Measurements from ENCODE around the gene LVRN. TPM values are rescaled to one million over a fixed set of nuclear protein-coding genes. Genes with fewer than 3 reads are reported as not detected.

Gene LVRN
- total and polyA plus RNA-seq, 2 donors from 2014 or later = not detected

DNA sequence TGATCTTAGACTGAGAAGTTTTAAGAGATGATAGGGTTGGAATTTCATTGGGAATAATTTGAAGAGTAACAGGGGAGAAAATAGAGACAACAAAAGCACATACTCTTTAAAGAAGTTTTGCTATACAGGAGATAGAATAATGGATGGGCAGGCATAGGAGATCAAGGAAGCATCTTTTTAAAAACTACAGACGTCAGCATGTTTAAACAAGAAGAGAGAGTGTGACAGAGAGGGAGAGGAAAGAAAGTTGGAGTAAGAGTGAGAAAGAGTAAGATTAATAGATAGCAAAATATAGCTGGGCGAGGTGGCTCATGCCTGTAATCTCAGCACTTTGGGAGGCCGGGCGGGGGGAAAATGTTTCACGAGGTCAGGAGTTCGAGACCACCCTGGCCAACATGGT is 5.3 kb upstream of the LVRN start:
- no peak for FAIRE-seq
- intact Hi-C loops (cut with DNase I) = no loop called here
- H3K27me3 ChIP-seq (ENCODE audit: control insufficient read depth, insufficient read depth, low read length) = peaks cover 17% of the 10 kb centered on the region

DNA sequence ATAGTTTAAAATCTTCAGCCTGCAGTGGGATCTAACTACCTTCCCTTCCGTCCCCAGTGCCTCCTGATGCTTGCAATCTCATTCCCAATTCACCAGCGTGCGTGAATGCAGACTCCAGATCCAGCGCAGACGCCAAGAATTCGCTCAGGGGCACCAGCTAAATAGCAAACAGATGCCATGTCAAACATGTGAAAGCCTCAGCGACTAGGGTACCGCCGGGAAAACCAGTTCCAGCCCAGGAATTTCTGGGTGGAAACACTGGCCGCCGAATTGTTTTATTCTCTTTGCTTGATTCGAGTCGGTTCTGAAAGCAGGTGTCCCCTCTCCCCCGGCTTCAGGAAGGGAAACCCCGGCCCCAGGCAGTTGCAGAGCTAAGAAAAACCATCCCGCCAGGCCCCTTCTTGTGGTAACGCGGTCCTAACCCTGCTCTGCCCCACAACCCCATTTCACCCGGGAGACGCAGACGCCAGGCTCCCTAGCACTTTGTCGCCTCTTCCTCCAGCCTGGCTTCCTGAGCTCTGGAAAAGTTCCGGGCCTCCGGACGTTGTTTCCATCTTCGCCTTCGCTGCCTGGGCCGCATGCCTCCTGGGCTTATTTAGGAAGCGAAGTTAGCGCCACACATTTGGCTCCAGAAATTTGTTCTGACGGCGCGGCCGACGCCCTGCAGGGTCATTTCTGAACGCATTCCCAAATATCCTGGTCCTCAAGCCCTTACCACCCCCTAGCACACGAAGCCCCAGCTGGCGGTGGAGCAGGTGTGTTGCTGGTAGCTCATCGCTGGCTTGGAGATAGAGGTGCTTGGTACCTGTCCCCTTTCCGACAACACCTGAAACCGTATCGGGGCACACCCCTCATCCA is 665 bp upstream of the LVRN start:
- H3K27ac ChIP-seq (ENCODE audit: low read depth in 2 of 2, low read length in 2 of 2) = no peak overlapping the region
- TF ChIP-seq, protein P1, sequence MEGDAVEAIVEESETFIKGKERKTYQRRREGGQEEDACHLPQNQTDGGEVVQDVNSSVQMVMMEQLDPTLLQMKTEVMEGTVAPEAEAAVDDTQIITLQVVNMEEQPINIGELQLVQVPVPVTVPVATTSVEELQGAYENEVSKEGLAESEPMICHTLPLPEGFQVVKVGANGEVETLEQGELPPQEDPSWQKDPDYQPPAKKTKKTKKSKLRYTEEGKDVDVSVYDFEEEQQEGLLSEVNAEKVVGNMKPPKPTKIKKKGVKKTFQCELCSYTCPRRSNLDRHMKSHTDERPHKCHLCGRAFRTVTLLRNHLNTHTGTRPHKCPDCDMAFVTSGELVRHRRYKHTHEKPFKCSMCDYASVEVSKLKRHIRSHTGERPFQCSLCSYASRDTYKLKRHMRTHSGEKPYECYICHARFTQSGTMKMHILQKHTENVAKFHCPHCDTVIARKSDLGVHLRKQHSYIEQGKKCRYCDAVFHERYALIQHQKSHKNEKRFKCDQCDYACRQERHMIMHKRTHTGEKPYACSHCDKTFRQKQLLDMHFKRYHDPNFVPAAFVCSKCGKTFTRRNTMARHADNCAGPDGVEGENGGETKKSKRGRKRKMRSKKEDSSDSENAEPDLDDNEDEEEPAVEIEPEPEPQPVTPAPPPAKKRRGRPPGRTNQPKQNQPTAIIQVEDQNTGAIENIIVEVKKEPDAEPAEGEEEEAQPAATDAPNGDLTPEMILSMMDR (IDR thresholded peaks at IDR 0.05; ENCODE audit: borderline replicate concordance, extremely low read depth, insufficient read depth) = no peak
- H3K4me3 ChIP-seq (ENCODE audit: low read length in 3 of 3) = peak overlapping the region in 1 of 3 donors; percentile 25
- H3K27me3 ChIP-seq (ENCODE audit: control insufficient read depth, insufficient read depth, low read length) = peaks cover 21% of the 10 kb centered on the region
- intact Hi-C loops (cut with DNase I) = no loop called here
- DNase-seq (peak; percentile 32 to 59 (median 50)), FAIRE-seq (no peak)
- no peak overlapping the region for H3K9ac ChIP-seq (ENCODE audit: low read length in 3 of 3)
- H3K4me1 ChIP-seq (ENCODE audit: control insufficient read depth in 2 of 3, insufficient read depth in 2 of 3, low read depth in 1 of 3, low read length in 3 of 3) = peaks cover 0 to 8% (median 0%) of the 10 kb centered on the region in 3 donors
- no peaks in the 10 kb centered on the region for H3K9me3 ChIP-seq (ENCODE audit: control insufficient read depth in 2 of 3, insufficient read depth in 1 of 3, low read length in 3 of 3)
- H3K36me3 ChIP-seq (ENCODE audit: control insufficient read depth in 2 of 3, insufficient read depth in 3 of 3, low read length in 3 of 3) = no peaks in the 10 kb centered on the region

More for the DNA sequence above, 5.3 kb upstream of the LVRN start:
- no peak overlapping the region for H3K27ac ChIP-seq (ENCODE audit: low read depth in 2 of 2, low read length in 2 of 2)
- H3K9ac ChIP-seq (ENCODE audit: low read length in 3 of 3) = no peak overlapping the region
- H3K36me3 ChIP-seq (ENCODE audit: control insufficient read depth in 2 of 3, insufficient read depth in 3 of 3, low read length in 3 of 3) = no peaks in the 10 kb centered on the region
- DNase-seq = no peak
- no peak overlapping the region for H3K4me3 ChIP-seq (ENCODE audit: low read length in 3 of 3)
- H3K9me3 ChIP-seq (ENCODE audit: control insufficient read depth in 2 of 3, insufficient read depth in 1 of 3, low read length in 3 of 3) = no peaks in the 10 kb centered on the region
- H3K4me1 ChIP-seq (ENCODE audit: control insufficient read depth in 2 of 3, insufficient read depth in 2 of 3, low read depth in 1 of 3, low read length in 3 of 3) = peaks cover 0 to 2% (median 0%) of the 10 kb centered on the region in 3 donors
- TF ChIP-seq, protein P1 (IDR thresholded peaks at IDR 0.05; ENCODE audit: borderline replicate concordance, extremely low read depth, insufficient read depth) = no peak

GRCh38 chr5:115962565-115963402 is 509 bp downstream of the LVRN start:
- DNase-seq (peak; percentile 56 to 73 (median 59)), FAIRE-seq (no peak)
- Histone ChIP-seq H3K4me1 (ENCODE audit: control insufficient read depth in 2 of 3, insufficient read depth in 2 of 3, low read depth in 1 of 3, low read length in 3 of 3) (peaks cover 0 to 8% (median 0%) of the 10 kb centered on the region in 3 donors), H3K27ac (ENCODE audit: low read depth in 2 of 2, low read length in 2 of 2) (no peak overlapping the region), H3K9ac (ENCODE audit: low read length in 3 of 3) (no peak overlapping the region), H3K9me3 (ENCODE audit: control insufficient read depth in 2 of 3, insufficient read depth in 1 of 3, low read length in 3 of 3) (no peaks in the 10 kb centered on the region), H3K4me3 (ENCODE audit: low read length in 3 of 3) (peak overlapping the region in 2 of 3 donors; percentile 18 to 54), H3K27me3 (ENCODE audit: control insufficient read depth, insufficient read depth, low read length) (peaks cover 21% of the 10 kb centered on the region), H3K36me3 (ENCODE audit: control insufficient read depth in 2 of 3, insufficient read depth in 3 of 3, low read length in 3 of 3) (no peaks in the 10 kb centered on the region)
- intact Hi-C loops (cut with DNase I) = no loop called here
- TF ChIP-seq, protein P1 (IDR thresholded peaks at IDR 0.05; ENCODE audit: borderline replicate concordance, extremely low read depth, insufficient read depth) = no peak

Data from kidney (tissue), 14 donors.